GM06990 (cell line): Measurements from ENCODE around the gene C17orf75.
"Not testable (repeated sequence)": the region's sequence is repeated elsewhere in the genome, so short reads cannot be mapped to it uniquely, and the experiment has no call there.

Experiments
- DNase-seq: peaks from one replicate; pipeline ENCODE4 v3.0.0-alpha.2; 2011; ENCODE audit not compliant: insufficient read length; ENCODE audit errors: extremely low read depth
- H3K27me3 ChIP-seq: replicated peaks from 2 replicates; pipeline ENCODE4 v1.6.0; 2011; ENCODE audit warnings: low read length; ENCODE audit not compliant: control insufficient read depth, insufficient read depth
- H3K36me3 ChIP-seq: 2 replicates; pipeline ENCODE4 v1.5.1; 2011; ENCODE audit warnings: low read length; ENCODE audit not compliant: control insufficient read depth, insufficient read depth
- H3K4me3 ChIP-seq: replicated peaks from 2 replicates; pipeline ENCODE4 v1.5.1; 2011; ENCODE audit warnings: low read depth, mild to moderate bottlenecking, control low read depth, low read length
- CTCF ChIP-seq: IDR thresholded peaks from 2 replicates; pipeline ENCODE4 v1.5.1; 2011; ENCODE audit warnings: low read length, control low read depth, mild to moderate bottlenecking, inconsistent platforms; ENCODE audit not compliant: insufficient read depth, poor library complexity, severe bottlenecking

Gene C17orf75, protein sequence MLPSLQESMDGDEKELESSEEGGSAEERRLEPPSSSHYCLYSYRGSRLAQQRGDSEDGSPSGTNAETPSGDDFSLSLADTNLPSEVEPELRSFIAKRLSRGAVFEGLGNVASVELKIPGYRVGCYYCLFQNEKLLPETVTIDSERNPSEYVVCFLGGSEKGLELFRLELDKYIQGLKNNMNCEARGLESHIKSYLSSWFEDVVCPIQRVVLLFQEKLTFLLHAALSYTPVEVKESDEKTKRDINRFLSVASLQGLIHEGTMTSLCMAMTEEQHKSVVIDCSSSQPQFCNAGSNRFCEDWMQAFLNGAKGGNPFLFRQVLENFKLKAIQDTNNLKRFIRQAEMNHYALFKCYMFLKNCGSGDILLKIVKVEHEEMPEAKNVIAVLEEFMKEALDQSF

GRCh38 chr17:32341857-32342602 lies at the start of gene C17orf75:
Gene C17orf75 (minus strand): TSS chr17:32342173. CDS start chr17:32342139, 34 bp downstream.
- no peak for TF ChIP-seq CTCF
- peak; percentile 89 for DNase-seq
- Histone ChIP-seq H3K4me3 (peak within 1 kb of the TSS; percentile 72), H3K27me3 (no peaks in the 10 kb centered on the region), H3K36me3 (peaks cover 2% of the 10 kb centered on the region)

- no peaks in the 10 kb centered on the region for H3K36me3 ChIP-seq
- no peak for DNase-seq
- no peak for TF ChIP-seq CTCF
Measured at GRCh38 chr17:32388613-32389459, 46.9 kb upstream of the C17orf75 start.

DNA sequence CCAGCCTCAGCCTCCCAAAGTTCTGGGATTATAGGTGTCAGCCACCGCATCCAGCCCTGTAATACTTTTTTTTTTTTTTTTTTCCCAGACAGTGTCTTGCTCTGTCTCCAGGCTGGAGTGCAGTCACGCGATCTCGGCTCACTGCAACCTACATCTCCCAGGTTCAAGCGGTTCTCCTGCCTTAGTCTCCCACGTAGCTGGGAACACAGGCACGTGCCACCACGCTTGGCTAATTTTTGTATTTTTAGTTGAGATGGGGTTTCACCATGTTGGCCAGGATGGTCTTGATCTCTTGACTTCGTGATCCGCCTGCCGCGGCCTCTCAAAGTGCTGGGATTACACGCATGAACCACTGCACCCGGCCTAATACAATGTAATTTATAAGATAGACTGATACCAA lies 46.2 kb upstream of the C17orf75 start:
- not testable (repeated sequence) for H3K4me3 ChIP-seq, H3K27me3 ChIP-seq, DNase-seq, H3K36me3 ChIP-seq

More at GRCh38 chr17:32388613-32389459, 46.9 kb upstream of the C17orf75 start:
- Histone ChIP-seq H3K27me3 (no peaks in the 10 kb centered on the region), H3K4me3 (no peak overlapping the region)

DNA sequence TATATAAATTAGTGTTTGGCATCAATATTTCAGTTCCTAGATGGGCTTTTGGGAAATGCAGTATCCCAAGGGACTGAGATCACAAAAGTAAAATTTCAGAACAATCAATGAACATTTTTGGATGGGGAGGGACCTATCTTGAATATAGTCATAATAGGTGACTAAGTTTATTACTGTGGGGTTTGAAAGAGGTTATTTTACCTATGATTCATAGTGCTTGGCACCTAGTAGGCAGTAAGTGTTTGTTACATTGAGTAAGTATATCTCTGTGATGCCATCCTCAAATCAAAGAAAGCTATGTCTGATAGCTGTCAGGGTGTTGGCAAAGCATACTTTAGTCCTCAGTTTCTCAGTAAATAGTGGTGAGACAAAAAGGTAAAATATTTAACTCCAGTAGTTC lies 44.9 kb upstream of the C17orf75 start:
- Histone ChIP-seq H3K4me3 (no peak overlapping the region), H3K27me3 (no peaks in the 10 kb centered on the region), H3K36me3 (peaks cover 4% of the 10 kb centered on the region)
- TF ChIP-seq CTCF: no peak
- DNase-seq: no peak

DNA sequence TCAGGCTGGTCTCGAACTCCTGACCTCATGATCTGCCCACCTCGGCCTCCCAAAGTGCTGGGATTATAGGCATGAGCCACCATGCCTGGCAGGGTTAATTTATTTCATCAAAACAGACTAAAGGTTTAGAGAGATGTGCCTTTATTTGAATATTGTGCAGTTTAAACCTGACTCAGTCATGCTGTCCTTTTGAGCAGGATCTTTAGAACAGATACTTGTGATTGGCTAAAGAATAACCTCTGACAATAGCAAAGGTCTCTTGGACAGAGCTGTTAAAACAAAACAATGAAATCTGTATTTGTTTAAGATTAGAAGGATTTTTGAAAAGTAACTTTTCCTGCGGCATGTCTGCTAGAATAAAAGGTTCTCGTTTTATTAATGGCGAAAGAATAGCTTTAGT lies 44.0 kb upstream of the C17orf75 start:
- no peaks in the 10 kb centered on the region for H3K27me3 ChIP-seq

More for the DNA sequence above, 44.0 kb upstream of the C17orf75 start:
- no peak for TF ChIP-seq CTCF
- Histone ChIP-seq H3K4me3 (no peak overlapping the region), H3K36me3 (peaks cover 4% of the 10 kb centered on the region)
- DNase-seq: no peak
